Activated naive CD8-positive, alpha-beta T cell (primary cell): ENCODE measurements around the gene TPTE.
"Not testable (repeated sequence)": the region's sequence is repeated elsewhere in the genome, so short reads cannot be mapped to it uniquely, and the experiment has no call there.

Experiments
- H3K27ac Mint-ChIP-seq: one replicate; pipeline ENCODE4 v1.8.0; 2021; ENCODE audit warnings: mixed read lengths
- H3K27me3 Mint-ChIP-seq: one replicate; pipeline ENCODE4 v1.8.0; 2021; ENCODE audit warnings: mixed read lengths
- H3K36me3 Mint-ChIP-seq: one replicate; pipeline ENCODE4 v1.8.0; 2021; ENCODE audit warnings: mixed read lengths
- H3K4me1 Mint-ChIP-seq: one replicate; pipeline ENCODE4 v1.8.0; 2021; ENCODE audit warnings: low read depth, mixed read lengths
- H3K4me3 Mint-ChIP-seq: one replicate; pipeline ENCODE4 v1.8.0; 2021; ENCODE audit warnings: mild to moderate bottlenecking, mixed read lengths
- H3K9me3 Mint-ChIP-seq: one replicate; pipeline ENCODE4 v1.8.0; 2021; ENCODE audit warnings: low read depth, mixed read lengths

TPTE gene

GRCh38 chr21:10574531-10575310, 53.3 kb downstream of the TPTE start:
- H3K27me3 Mint-ChIP-seq, H3K27ac Mint-ChIP-seq, H3K4me3 Mint-ChIP-seq, H3K36me3 Mint-ChIP-seq, H3K4me1 Mint-ChIP-seq: not testable (repeated sequence)
- peaks cover 26% of the 10 kb centered on the region for H3K9me3 Mint-ChIP-seq

- Mint-ChIP-seq H3K9me3 (peaks cover 25% of the 10 kb centered on the region), H3K27me3 (no peaks in the 10 kb centered on the region), H3K4me1 (no peaks in the 10 kb centered on the region), H3K36me3 (no peaks in the 10 kb centered on the region), H3K27ac (no peak overlapping the region), H3K4me3 (no peak overlapping the region)
Measured at GRCh38 chr21:10575311-10575667, 53.9 kb downstream of the TPTE start.

GRCh38 chr21:10578910-10579309, 57.5 kb downstream of the TPTE start:
- H3K36me3 Mint-ChIP-seq, H3K4me1 Mint-ChIP-seq, H3K27ac Mint-ChIP-seq, H3K27me3 Mint-ChIP-seq, H3K4me3 Mint-ChIP-seq: not testable (repeated sequence)
- peaks cover 22% of the 10 kb centered on the region for H3K9me3 Mint-ChIP-seq

DNA sequence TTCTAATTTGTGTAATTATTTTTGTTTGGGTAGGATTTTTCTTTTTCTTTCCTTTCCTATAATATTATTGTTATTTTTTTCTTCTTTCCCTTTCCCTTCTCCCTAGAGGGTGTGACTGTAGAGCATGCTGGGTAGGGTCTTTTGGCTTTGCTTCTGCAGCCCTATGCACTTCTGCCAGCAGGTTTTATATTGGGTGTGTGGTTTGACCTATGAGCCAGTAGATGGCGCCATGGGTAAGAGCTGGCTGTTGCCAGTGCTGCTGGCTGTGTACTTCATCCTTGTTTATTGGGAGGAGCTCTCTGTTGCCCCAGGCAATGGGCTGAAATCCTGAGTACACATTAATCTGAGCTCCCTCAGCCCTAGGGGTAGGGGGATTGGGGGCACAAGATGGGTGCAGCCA, 67.7 kb downstream of the TPTE start:
- not testable (repeated sequence) for H3K36me3 Mint-ChIP-seq, H3K4me3 Mint-ChIP-seq, H3K9me3 Mint-ChIP-seq, H3K27ac Mint-ChIP-seq, H3K27me3 Mint-ChIP-seq, H3K4me1 Mint-ChIP-seq

- not testable (repeated sequence) for H3K4me1 Mint-ChIP-seq, H3K4me3 Mint-ChIP-seq, H3K27me3 Mint-ChIP-seq, H3K36me3 Mint-ChIP-seq, H3K9me3 Mint-ChIP-seq, H3K27ac Mint-ChIP-seq
Measured at GRCh38 chr21:10607074-10607473, 85.7 kb downstream of the TPTE start.

DNA sequence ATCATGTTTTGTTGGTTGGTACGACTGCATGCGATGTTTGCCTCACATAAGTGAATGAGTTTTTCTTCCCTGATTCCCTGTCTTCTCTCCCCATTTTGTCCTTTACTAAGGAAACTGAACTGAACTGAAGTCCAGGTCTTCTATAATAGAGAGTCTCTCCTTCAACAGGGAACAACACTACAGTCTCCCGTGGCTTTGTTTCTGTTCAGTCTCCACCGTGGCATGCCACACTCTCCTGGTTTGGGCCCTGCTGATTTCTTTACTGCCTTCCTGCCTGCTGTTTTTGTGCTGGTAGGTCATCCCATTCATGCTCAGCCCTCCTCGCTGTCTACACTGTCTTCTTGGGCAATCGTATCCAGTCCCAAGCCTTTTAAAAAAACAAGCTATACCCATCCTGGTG, 92.9 kb downstream of the TPTE start:
- H3K27me3 Mint-ChIP-seq, H3K4me3 Mint-ChIP-seq, H3K27ac Mint-ChIP-seq, H3K36me3 Mint-ChIP-seq, H3K9me3 Mint-ChIP-seq, H3K4me1 Mint-ChIP-seq: not testable (repeated sequence)

- H3K4me3 Mint-ChIP-seq, H3K27me3 Mint-ChIP-seq, H3K36me3 Mint-ChIP-seq, H3K27ac Mint-ChIP-seq, H3K4me1 Mint-ChIP-seq, H3K9me3 Mint-ChIP-seq: not testable (repeated sequence)
Measured at GRCh38 chr21:10616061-10616460, 94.7 kb downstream of the TPTE start.

- H3K4me3 Mint-ChIP-seq: no peak overlapping the region
- H3K27ac Mint-ChIP-seq: no peak overlapping the region
- H3K9me3 Mint-ChIP-seq: peaks cover 5% of the 10 kb centered on the region
- no peaks in the 10 kb centered on the region for H3K27me3 Mint-ChIP-seq
- H3K36me3 Mint-ChIP-seq: no peaks in the 10 kb centered on the region
- no peaks in the 10 kb centered on the region for H3K4me1 Mint-ChIP-seq
Measured at GRCh38 chr21:10616535-10616934, 95.2 kb downstream of the TPTE start.

DNA sequence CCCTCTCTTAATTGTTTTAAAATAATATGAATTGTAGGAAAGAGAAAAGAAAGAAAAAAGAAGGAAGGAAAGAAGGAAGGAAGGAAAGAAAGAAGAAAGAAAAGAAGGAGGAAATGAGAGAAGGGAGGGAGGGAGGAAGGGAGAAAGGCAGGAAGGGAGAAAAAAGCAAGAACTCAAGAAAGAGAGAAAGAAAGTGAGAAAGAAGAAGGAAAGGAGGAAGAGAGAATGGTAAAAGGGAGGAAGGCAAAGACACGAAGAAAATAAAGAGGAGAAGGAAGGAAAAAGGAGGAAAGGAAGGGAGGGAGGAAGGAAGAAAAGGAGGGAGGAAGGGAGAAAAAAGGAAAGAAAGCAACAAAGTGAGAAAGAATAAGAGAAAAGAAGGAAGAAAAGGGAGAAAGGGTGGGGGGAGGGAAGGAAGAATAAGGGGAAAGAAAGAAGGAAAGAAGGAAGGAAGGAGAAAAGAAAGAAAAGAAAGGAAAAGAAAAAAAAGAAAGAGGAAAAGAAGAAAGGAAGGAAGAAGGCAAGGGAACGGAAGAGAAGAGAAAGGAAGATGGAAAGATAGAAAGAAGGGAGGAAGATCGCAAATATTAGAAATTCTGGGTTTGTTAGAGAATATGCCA, 95.9 kb downstream of the TPTE start:
- H3K36me3 Mint-ChIP-seq, H3K27ac Mint-ChIP-seq, H3K27me3 Mint-ChIP-seq, H3K4me1 Mint-ChIP-seq, H3K4me3 Mint-ChIP-seq, H3K9me3 Mint-ChIP-seq: not testable (repeated sequence)

DNA sequence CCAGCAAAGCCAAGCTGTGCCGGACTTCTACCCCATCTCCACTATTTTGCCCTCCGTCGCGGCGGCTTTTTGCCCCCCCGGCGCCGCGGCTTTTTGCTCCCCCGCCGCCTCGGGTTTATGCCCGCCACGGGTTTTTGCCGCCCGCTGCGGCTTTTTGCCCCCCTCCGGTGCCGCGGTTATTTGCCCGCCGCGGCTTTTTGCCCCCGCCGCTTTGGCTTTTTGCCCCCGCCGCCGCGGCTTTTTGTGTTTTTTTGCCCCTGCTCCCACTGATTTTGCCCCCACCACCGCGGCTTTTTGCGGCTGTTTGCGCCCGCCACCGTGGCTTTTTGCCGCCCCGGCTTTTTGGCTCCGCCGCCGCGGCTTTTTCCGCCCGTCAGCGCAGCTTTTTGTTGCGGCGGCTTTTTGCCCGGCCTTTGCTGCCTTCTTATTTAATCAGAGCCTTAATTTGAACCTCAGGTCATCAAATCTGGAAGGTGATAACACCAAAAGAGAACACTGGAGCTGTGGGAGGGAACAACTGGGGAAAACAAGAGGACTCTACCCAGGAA, 106.0 kb downstream of the TPTE start:
- Mint-ChIP-seq H3K9me3 (no peaks in the 10 kb centered on the region), H3K36me3 (no peaks in the 10 kb centered on the region), H3K27ac (no peak overlapping the region), H3K4me1 (no peaks in the 10 kb centered on the region), H3K27me3 (no peaks in the 10 kb centered on the region), H3K4me3 (no peak overlapping the region)

DNA sequence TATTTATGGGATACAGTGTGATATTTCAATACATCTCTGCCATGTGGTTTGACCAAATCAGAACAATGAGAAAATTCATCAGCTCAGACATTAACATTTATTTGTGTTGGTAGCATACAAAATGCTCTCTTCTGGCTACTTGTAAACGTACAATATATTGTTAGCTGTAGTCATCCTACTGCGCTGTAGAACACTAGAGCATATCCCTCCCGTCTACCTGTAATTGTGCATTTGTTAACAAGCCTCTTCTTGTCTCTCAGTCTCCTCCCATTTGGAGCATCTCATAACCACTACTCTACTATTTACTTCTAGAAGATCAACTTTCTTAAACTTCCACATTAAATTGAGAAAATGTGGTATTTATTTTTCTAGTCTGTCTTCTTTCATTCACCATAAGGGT, 107.9 kb downstream of the TPTE start:
- not testable (repeated sequence) for H3K9me3 Mint-ChIP-seq, H3K36me3 Mint-ChIP-seq, H3K27me3 Mint-ChIP-seq, H3K4me3 Mint-ChIP-seq, H3K27ac Mint-ChIP-seq, H3K4me1 Mint-ChIP-seq

GRCh38 chr21:10630829-10631228, 109.4 kb downstream of the TPTE start:
- H3K27ac Mint-ChIP-seq, H3K27me3 Mint-ChIP-seq, H3K4me3 Mint-ChIP-seq, H3K4me1 Mint-ChIP-seq, H3K9me3 Mint-ChIP-seq, H3K36me3 Mint-ChIP-seq: not testable (repeated sequence)

DNA sequence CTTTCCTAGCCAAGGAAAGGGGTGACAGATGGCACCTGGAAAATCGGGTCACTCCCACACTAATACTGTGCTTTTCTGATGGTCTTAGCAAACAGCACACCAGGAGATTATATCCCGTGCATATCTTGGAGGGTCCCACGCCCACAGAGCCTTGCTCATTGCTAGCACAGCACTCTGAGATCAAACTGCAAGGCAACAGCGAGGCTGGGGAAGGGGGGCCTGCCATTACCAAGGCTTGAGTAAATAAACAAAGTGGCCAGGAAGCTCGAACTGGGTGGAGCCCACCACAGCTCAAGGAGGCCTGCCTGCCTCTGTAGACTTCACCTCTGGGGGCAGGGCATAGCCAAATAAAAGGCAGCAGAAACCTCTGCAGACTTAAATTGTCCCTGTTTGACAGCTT, 109.9 kb downstream of the TPTE start:
- H3K27me3 Mint-ChIP-seq, H3K36me3 Mint-ChIP-seq, H3K4me1 Mint-ChIP-seq, H3K9me3 Mint-ChIP-seq, H3K27ac Mint-ChIP-seq, H3K4me3 Mint-ChIP-seq: not testable (repeated sequence)

- H3K27ac Mint-ChIP-seq, H3K4me3 Mint-ChIP-seq, H3K9me3 Mint-ChIP-seq, H3K36me3 Mint-ChIP-seq, H3K27me3 Mint-ChIP-seq, H3K4me1 Mint-ChIP-seq: not testable (repeated sequence)
Measured at GRCh38 chr21:10638144-10638543, 116.8 kb downstream of the TPTE start.

DNA sequence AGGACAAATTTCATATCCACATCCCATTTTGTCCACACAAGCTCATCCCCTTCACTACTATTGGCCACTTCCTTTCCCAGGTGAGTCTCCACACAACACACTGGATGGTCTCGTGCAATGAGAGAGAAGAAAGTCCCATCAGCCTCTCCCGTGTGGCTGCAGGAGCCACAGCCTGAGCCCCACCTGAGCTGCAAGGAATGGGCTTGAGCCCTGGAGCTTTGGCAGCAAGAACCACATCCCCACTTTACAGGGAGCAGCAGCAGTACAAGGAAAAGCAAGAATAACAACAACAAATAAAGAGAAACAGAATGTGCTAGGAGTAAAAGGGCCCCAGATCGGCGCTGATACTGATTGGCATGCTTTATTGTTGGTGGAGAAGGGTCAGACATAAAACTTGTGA, 117.7 kb downstream of the TPTE start:
- H3K27me3 Mint-ChIP-seq: no peaks in the 10 kb centered on the region
- H3K9me3 Mint-ChIP-seq: no peaks in the 10 kb centered on the region
- no peak overlapping the region for H3K4me3 Mint-ChIP-seq
- no peaks in the 10 kb centered on the region for H3K36me3 Mint-ChIP-seq
- H3K4me1 Mint-ChIP-seq: no peaks in the 10 kb centered on the region
- no peak overlapping the region for H3K27ac Mint-ChIP-seq

GRCh38 chr21:10639746-10640145, 118.4 kb downstream of the TPTE start:
- not testable (repeated sequence) for H3K9me3 Mint-ChIP-seq, H3K4me3 Mint-ChIP-seq, H3K27me3 Mint-ChIP-seq, H3K27ac Mint-ChIP-seq, H3K4me1 Mint-ChIP-seq, H3K36me3 Mint-ChIP-seq
